ENCODE results near the gene LPP.

DNA sequence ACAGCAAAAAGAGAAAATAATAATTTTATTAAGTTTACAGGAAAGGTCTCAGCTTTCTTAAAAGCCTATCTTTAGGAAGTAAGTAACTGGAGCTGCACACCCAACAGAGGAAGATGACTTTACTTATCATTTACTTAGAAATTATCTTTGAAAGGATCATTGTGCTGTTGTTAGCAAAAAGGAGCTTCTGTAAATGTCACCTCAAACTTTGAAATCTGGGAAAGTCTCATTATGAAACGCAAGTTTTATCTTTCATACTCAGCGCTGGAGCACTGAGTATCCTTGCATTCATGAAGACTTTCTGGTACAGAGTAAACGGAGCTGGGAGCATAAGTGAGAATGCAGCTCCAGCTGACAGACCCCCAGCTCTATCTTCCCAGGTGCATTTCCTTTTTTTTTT, 526.6 kb downstream of the LPP start:
- no peak for TF ChIP-seq NELFE (IDR thresholded peaks at IDR 0.05; ENCODE audit: insufficient read depth, insufficient read length)
- TF ChIP-seq STAT5B (CRISPR knock-in tag; IDR thresholded peaks at IDR 0.05): no peak
- TF ChIP-seq, protein P1, sequence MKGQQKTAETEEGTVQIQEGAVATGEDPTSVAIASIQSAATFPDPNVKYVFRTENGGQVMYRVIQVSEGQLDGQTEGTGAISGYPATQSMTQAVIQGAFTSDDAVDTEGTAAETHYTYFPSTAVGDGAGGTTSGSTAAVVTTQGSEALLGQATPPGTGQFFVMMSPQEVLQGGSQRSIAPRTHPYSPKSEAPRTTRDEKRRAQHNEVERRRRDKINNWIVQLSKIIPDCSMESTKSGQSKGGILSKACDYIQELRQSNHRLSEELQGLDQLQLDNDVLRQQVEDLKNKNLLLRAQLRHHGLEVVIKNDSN (CRISPR knock-in tag; IDR thresholded peaks at IDR 0.05): no peak
- no peak for TF ChIP-seq TEAD4 (IDR thresholded peaks at IDR 0.05; ENCODE audit: low read length)
- no peak for TF ChIP-seq TEAD4 (CRISPR knock-in tag; IDR thresholded peaks at IDR 0.05; ENCODE audit: borderline replicate concordance)
- no peak for TF ChIP-seq NFYB (IDR thresholded peaks at IDR 0.05; ENCODE audit: extremely low read depth, insufficient read length)
- TF ChIP-seq, protein P2, sequence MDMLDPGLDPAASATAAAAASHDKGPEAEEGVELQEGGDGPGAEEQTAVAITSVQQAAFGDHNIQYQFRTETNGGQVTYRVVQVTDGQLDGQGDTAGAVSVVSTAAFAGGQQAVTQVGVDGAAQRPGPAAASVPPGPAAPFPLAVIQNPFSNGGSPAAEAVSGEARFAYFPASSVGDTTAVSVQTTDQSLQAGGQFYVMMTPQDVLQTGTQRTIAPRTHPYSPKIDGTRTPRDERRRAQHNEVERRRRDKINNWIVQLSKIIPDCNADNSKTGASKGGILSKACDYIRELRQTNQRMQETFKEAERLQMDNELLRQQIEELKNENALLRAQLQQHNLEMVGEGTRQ (CRISPR knock-in tag; IDR thresholded peaks at IDR 0.05): no peak
- TF ChIP-seq, protein P3, sequence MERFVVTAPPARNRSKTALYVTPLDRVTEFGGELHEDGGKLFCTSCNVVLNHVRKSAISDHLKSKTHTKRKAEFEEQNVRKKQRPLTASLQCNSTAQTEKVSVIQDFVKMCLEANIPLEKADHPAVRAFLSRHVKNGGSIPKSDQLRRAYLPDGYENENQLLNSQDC (CRISPR knock-in tag; IDR thresholded peaks at IDR 0.05): no peak
- no peak for TF ChIP-seq RBM22 (IDR thresholded peaks at IDR 0.05; ENCODE audit: low read depth, low read length, poor library complexity, severe bottlenecking)

Data from K562 (cell line).